H1 (cell line): ENCODE results near the gene KLF9. TPM values are rescaled to one million over a fixed set of nuclear protein-coding genes. Genes with fewer than 3 reads are reported as not detected.

ENCODE experiments used
- ATF2 ChIP-seq: IDR thresholded peaks from 2 replicates; pipeline ENCODE4 v1.6.1; 2012; ENCODE audit warnings: low read length, inconsistent platforms
- CREB1 ChIP-seq: IDR thresholded peaks from 2 replicates; pipeline ENCODE4 v1.6.1; 2012; ENCODE audit warnings: inconsistent platforms
- HDAC2 ChIP-seq, 2 experiments: fragments of 300-600 bp in 1 of 2; sonication (generic) in 1 of 2; IDR thresholded peaks; 2 replicates each; pipeline ENCODE4 v1.6.1; 2011 to 2012; ENCODE audit warnings: low read depth in 2 of 2, low read length in 2 of 2, mild to moderate bottlenecking in 2 of 2, moderate library complexity in 2 of 2, borderline replicate concordance in 1 of 2, inconsistent platforms in 1 of 2
- RFX5 ChIP-seq: IDR thresholded peaks from 2 replicates; pipeline ENCODE4 v1.6.1; 2011; ENCODE audit warnings: low read depth, low read length, improper control_type of control experiment, borderline replicate concordance
- polyA plus RNA-seq, 7 experiments: library from polyadenylated mRNA; depleted of rRNA in 3 of 7; stranded (reverse) in 5 of 7; unstranded in 2 of 7; fragments of >200 nt in 5 of 7; fragments of 200-250 nt in 2 of 7; gene quantifications; 1 replicate in 5 of 7; 2 replicates in 1 of 7; 4 replicates in 1 of 7; pipeline versions ENCODE4 v1.2.1 to v1.2.3, GENCODE V29; 2011 to 2013; ENCODE audit warnings: missing spikeins in 2 of 7, mixed read lengths in 2 of 7
- total RNA-seq: library from RNA; stranded (reverse); fragmentation: NEBNext Ultra II Directional; extraction: Animal tissue kit (Norgen Biotek cat#: 25700); gene quantifications from 2 replicates; pipeline ENCODE4 v1.2.1, GENCODE V29; 2021

Gene KLF9
- total and polyA plus RNA-seq, 2 of the 8 experiments (the other 6 are each of a cell fraction or from before 2014, with no cell fraction given) = 0.47 to 0.82 TPM

DNA sequence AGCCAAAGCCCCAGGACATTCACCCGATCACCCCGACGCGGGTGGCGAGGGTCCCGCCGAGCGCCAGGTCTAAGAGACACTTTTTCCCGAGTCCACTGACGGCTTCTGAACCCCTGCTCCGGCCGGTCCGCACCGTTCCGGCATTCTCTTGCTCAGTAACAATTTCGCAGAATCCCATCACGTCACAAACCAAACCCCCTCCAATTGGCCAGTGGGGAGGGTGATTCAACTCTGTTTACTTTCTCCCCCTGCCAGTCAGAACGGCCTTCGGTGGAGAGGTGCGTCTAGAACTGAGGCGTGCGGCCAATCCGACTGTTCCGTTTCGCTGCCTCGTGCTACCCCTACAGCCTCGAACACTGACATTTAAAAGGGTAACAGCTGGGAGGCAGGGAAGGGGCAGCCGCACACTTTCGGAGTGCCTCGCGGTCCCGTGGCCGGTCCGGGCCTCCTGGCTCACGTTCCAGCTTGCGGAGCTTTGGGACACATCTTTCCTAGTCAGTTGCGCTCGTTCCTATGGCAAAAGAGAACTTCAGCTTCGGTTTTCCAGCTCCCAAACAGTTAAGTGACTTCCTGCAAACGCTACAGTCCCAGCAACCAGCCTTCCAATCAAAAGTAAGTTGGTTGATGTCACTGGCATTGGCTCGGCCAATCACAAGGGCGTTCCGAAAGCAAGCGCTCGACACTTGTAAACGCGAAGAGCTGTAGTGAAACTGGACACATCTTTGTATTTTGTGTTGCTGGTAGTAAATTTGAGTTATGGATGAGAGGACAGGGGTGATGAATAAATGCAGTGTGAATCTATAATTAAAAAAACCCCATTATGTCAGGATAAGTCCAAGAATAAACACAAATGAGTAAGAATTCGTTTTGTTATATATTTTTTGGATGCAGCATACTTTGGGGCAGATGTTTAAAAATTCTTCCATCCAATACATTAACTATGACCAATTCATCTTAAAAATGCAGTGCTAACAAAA lies at the start of gene KLF9 (continued):
- TF ChIP-seq HDAC2 (IDR thresholded peaks at IDR 0.05; ENCODE audit: borderline replicate concordance in 1 of 2, low read depth in 2 of 2, low read length in 2 of 2) (peak in 1 of 2 experiments; percentile 82; a peak in 1 of 4 replicates), RFX5 (peak; percentile 78), ATF2 (peak; percentile 83; the same call in 1 of the 2 replicates), CREB1 (peak; percentile 56)
